Stimulated activated CD8-positive, alpha-beta memory T cell treated with anti-CD3 and anti-CD28 coated beads, Interleukin-12 subunit alpha, Interleukin-12 subunit beta, amount 100 ng/mL, for 1 hour (primary cell): Measurements from ENCODE around the gene BMPER.

ENCODE experiments used
- DNase-seq: peaks from one replicate; pipeline ENCODE4 v3.0.0-alpha.2; 2020; ENCODE audit warnings: low read depth

Gene BMPER

DNA sequence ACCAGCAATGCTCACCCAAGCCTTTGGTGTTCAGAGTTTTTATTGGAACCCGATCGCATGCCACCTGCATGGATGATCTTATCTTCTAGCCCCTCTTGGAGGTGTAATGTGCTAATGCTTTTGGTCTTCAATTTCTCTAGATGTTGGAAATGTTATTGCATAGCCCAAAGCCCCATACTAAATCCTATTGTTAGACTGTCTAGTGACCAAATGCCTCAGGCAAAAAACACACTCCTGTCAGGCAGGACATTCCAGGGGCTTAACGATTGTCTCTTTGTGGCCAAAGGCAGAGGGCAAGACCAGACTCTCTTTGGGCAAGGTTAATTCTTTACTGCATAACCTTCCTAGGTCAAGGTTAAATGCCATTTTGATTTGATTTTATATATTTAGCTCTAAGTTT, 187.9 kb downstream of the BMPER start:
- no peak for DNase-seq

DNA sequence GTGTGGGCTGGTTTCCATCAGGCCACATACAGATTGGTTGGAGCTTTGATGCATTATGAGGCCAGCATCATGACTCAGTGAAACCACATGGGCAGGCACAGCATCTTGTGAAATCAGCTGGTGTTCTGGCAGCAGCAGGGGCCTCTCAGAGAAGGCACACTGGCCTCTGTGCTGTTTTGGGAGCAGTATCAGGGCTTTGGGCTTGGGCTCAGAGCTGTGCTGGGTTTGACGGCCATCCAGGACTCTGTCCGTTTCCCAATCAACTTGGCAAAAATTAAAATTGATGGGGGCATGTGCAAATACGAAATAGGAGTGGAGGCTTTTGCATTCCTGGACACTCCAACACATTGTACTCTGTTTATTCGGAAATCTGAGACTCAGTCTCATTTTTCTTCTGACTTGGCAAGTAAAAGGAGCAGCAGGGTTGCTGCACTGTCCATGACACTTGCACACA, 190.9 kb downstream of the BMPER start:
- no peak for DNase-seq

DNA sequence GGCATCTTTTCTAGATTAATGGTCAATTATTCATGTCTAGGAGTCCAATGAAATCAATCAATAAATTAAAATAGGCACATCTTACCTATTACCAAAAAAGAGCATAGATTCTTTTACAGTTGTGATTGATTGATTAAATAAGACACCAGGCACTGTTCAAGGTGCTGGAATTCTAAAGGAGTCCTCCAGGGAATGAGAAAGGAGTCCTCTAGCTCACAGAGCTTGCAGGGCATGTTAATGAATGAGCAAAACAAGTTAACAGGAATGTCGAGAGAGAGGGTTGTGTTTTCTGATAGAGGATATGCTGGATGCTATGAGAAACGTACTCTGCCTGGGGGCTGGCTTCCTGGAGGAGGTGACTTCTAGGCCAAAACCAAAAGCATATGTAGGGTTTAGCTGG, 191.4 kb downstream of the BMPER start:
- DNase-seq, result no peak

DNA sequence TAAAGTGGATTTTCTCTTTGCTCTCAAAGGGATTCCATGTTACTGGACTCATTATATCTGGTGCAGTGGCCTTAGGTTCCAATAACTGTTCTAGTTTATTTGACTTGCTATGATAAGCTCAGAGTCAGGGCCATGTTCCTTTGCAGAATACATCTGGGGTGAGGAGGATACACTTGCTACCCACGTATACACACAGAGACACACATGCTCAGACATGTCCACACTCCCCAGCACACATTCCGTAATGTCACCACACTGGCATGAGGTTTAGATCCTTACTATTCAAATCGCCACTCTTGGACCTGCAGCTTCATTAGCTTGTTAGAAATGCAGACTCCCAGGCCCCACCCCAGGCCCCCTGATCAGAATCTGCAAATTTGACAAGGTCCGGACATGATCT, 195.3 kb downstream of the BMPER start:
- no peak for DNase-seq

DNA sequence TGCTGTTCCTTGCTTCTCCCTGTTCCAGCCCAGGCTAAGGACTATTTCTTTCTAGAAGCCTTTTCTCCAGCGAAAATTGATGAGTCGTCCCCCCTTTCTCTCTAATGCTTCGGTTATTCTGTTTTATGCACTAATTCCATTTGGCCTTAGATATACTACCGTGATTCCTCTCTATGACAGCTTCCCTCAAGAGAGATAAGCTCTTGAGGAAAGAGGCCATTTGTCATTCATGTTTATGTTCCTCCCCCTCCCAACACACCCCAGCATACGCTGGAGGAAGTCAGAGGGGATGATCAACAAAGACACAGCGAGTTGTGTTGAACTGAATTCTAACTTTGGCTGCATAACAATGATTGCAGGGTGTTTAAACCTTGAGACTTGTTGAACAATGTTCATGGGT, 198.8 kb downstream of the BMPER start:
- DNase-seq, result no peak

DNA sequence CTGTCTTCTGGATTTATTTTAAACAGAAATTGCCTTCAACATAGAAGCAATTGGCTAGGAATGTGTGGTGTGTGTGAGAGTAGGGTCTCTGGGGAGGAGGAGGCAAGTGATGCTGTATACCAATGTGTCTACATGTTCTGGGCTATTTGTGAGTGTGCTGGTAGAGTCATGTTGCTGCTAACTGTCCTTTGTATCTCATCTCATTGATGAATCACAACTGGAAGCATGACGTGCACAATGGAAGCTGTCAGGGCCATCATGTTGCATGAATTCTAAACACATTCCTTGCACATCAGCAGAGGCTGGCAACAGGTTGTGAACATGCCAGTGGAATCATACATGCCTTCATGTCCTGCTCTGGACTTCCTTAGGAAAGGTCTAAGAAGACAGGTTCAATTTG, 199.7 kb downstream of the BMPER start:
- DNase-seq, result no peak

DNA sequence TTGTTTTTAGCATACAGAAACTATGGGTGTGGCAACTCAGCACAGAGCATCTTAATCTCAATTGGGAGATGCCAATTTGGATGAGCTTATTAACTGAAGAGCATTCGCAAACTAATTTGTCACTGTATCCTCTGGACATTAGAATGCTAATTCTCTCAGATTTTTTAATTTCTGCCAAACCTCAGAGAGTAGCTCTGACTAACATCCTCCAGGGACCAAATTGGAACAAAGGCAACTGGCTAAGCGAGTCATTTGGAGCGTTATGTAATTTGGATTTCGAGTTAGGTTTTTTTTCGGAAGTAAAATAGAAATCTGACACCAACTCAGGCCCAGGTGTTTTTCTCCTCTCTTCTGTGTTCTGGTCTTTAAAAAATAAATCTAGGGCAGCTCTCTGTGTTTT, 201.9 kb downstream of the BMPER start:
- no peak for DNase-seq

DNA sequence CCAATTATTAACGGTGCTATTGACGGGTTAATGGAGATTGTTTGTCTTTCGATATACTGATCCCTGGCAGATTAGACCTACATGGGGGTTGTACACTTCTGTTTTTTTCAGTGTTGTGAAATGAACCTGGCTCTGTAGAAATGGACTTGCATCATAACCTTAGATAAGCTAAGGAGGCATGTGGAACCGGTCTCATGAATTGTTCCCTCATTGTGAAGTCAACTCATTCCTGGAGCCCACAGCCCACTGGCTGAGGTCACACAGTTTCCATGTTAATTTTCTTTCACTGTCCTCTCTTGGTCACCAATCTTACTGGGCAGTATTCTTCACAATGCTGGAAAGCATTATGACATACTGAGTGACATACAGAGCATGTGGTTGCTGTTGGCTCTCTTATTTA, 202.8 kb downstream of the BMPER start:
- no peak for DNase-seq

DNA sequence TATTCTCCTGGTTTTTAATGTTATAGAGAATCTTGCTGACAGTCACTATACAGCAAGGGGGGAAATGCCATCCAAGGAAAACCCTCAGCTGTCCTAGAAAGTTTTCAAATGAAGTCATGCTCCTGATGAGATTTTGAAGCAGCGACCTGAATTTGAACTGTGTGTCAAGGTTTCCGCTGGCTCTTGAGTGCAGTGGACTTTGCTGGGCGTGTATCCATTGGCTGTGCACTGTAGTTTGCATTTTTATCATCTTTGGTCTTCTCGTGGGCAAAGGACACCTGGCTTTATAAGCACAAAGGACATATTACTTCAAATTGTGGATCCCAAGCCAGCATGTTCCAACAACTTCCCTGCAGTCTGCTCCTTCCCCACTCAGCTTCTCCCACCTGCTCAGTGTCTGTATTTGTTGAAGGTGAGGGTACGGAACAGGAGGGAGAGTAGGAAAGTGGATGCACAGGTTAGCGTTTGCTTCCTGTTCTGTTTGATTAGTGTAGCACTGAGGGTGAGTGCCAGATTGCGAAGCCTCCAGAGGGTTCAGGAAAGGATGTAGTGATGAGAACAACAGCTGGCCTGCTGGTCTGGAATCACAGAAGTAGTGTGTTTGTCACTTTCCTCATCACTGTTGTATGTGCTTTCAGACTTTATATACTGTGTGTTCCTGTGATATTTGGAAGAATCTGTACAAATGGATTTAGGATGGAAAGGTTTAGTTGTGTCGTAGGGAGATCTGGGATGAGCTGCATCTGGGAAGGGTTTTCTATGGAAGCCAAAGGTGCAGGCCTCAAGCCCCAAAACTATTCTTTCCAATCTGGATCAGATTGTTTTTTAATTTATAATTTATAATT, 204.8 kb downstream of the BMPER start:
- no peak for DNase-seq

DNA sequence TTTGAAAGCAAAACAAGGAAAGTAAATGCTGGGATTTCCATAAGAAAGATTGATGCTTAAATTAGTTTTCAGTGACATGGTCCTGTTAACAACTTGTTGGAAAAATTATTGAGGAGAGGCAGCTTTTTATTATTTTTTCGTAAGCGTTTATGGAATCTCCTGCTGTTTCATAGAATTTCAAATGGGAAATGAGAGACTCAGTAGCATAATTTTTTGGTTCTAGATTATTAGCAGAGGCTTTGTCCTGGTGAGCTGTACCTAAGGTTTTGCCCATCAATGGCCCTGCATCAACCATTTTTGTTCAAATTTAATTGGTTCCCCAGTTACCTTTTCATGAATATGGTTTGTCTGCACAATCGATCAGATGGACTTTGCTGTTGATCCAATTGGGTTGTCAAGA, 205.7 kb downstream of the BMPER start:
- no peak for DNase-seq

DNA sequence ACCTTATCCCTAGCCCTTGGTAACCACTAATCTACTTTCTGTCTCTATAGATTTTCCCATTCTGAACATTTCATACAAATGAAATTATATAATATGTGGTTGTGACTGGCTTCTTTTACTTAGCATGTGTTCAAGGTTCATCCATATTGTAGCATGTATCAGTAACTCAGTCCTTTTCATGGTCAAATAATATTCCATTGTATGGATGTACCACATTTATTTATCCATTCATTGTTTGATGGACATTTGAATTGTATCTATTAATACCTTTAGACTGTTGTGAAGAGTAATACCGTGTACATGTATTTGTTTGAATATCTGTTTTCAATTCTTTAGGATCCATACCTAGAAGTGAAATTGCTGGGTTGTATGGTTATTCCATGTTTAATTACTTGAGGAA, 210.2 kb downstream of the BMPER start:
- no peak for DNase-seq

DNA sequence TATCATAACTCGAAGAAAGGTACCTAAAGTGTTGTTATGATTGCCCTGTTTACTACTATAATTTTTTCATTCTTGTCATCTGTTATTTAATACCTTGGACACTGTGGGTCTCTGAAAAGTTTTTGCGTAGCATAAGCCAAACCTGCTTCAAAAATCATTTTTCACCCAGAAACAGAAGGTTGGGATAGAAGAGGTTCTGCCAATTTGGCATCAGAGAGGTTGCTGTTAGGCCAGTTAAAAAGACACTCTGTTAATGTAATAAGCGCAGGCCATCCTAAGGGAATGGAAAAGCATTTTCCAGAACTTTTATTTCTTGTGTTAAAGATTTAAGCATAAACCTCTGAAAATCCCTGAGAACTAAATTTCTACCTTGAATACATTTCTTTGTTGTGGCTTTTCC, 212.2 kb downstream of the BMPER start:
- DNase-seq, result no peak

DNA sequence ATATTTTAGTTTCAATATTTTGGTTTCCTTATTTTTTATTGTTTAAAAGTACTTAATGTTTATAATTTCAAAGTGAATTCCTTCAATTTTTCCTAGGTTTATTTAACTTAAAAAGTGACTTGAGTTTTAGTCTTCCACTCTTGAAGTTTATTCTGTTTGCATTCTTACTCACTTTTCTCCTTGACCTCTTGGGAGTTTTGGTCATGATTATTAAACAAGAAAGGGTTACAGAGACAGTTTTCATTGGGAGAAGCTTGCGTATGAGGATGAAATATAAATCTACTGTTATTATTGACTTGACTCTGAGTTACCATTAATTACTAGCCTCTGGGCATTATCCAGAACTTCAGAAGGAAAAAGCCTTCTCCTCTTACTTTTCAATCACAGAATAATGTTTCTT, 216.0 kb downstream of the BMPER start:
- DNase-seq, result no peak

DNA sequence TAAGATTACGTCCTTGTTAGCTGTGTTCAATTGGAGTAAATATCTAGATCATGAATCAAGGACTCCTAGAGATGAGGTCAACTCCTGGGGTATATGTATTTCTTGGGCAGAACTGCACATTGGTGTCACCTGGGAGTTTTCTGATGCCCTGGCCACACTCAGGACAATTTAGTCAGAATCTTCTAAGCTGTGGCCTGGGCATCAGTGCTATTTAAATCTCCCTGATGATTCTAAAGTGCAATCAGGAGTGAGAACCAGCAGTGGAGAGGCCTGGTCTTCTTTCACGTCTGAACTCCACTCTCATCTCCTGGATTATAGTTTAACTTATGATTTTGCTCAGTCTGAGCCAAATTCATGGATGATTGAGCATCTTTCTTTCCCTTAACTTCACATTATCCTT, 218.0 kb downstream of the BMPER start:
- no peak for DNase-seq

DNA sequence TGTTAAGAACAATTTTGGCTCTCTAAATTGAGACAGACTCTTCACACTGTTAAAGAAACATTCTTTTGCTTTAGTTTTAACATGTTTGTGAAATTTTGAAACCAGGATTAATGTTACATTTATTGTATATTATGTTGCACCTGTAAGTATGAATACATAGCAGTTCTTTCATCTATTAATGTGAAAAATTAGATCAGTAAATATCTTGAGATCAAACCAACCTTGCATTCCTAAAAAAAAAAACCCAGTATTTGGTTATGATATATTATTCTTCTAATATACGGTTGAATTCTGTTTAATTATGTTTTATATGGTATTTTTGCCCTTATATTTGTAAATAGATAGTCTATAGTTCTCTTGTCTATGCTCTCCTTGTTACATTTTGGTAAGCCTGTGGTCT, 219.4 kb downstream of the BMPER start:
- DNase-seq, result no peak

DNA sequence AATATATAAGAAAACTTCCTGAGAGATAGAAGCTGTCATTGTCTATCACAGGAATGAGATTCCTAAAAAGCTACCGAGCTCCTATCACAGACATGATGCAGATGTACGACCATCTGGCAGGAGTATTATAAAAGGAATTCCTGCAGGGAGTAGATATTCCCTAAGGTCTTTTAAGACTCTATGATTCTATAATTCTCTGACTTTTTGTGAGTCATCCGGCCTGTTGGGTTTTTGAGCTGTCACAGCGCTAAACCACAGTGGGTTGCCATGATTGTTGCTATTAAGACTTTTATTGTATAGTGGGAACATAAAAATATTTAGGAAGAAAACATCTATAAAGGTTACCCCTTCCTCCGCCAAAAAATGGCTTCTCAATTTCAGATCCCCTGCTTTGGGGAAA, 223.4 kb downstream of the BMPER start:
- no peak for DNase-seq

DNA sequence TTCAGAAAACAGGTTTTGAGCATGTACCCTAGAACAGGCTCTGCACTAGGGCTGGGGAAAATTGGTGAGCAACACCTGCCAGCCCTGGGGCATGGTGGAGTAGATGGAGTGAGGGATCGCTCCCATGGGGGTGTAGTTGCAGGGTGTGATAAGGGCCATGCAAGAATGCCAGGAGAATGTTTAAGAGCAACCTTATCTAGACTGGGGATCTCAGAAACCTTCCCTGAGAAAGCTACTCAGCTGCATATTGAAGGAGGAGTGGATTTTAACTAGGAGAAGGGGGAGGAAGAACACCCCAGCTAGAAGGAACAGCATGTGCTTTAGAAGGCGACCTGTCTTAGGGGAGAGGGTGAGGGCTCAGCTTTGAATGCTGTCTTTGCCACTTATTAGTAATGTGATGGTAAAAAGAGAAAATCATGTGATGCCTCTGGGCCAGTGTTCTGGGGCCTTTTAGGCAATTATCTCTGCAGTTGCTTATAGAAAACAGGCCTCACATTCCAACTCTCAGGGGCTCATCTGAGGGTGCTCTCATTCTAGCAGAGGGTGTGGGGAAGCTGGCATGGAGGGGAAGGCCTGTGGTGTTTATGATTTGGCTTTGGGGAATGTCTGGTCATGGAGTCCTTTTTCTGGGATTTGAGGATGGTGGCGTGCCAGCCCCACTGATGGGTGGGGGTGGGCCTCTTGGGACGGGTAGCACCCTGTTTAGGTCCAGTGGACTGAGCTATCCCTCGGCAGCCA, 225.4 kb downstream of the BMPER start:
- no peak for DNase-seq

DNA sequence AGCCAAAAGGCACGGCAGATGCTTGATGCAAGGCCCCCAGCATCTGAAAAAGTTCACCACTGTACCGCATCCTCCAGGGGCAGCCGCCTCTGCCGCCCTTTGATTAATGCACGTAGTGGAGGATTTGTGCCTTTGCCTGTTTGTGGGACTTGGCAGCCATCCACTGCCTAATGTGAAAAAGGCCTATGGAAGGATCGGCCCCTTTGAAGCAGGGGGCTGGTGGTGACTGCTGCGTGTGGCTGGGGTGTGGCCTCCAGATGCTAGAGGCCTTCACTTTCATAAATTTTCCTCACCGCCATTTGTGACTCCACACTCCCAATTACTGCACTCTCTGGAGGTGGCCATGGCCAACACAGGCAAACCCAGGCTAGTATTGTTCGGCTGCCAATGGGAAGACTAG, 226.0 kb downstream of the BMPER start:
- no peak for DNase-seq

DNA sequence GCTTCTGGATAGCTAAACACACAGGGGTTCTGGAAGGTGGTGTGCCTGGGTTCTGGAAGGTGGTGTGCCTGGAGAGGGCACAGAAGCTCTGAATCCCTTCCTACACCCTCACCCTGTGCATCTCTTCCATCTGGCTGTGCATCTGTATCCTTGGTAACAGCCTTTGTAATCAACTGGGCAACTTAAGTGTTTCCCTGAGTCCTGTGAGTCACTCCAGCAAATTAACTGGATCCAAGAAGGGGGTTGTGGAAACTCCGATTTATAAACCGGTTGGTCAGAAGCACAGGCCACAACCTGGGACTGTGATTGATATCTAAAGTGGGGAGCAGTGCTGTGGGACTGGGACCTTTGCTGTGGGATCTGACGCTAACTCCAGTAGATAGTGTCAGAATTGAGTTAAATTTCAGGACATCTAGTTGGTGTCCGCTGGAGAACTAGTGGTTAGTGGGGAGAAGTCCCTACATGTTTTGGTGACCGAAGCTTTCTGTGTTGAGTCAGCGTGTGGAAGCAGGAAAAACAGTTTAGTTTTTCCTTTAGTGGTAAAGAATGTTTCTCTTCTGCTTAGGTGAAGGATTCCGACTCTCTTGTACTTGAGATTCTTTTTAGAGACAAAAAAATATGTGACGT, 228.1 kb downstream of the BMPER start:
- no peak for DNase-seq

DNA sequence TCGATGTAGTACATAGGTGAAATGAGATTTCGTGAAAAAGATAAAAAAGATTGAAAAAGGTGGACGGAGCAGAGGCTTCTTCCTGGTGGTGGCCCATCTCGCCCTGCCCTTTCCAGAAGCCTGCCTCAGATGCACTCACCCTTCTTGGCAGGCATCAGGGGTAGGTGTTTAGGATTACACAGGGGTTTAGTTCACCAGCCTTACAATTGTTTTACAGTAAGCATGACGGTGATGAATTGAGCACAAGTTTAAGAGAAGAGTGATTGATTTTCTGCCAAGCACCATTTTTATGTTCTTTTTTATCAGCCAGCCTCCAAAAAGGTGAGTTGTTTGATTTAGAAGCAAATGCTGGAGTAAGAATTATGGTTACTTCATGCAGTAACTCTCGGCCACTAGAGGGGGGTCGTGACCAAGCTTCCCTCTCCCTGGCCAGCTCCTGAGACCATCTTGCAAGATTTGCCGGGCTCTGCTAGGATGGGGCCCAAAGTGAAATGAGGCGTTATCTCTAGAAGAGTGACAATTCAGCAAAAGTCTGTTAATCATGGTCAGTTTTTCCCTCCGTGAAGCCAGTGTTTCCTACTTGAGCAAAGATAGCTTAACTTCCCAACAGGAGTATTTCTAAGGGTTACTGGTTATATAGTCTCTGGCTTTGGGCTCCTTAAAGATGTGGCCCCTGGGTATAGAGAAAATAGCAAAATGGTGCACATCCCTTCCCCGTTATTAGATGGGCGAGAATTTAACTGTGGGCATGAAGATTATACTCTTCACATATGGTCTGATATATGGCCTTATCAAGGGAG, 228.8 kb downstream of the BMPER start:
- no peak for DNase-seq

DNA sequence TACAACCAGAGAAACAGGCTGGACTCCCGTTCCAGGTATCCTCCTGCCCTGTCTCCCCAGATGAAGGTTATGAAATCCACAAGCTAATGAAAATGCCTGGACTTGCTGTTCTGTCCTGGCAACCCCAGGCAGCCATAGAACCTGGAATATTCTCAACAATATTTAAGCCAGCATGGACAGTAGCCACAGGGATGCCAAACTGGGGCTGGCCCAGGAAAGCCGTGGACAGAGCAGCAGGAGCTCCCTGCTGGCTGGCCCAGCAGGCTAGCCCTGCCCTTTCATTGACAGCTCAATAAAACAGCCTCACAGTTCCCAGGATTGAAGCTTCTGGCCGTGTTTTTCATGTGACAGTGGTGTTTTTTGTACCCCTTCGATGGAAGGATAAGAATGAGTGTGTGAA, 230.6 kb downstream of the BMPER start:
- DNase-seq, result no peak

DNA sequence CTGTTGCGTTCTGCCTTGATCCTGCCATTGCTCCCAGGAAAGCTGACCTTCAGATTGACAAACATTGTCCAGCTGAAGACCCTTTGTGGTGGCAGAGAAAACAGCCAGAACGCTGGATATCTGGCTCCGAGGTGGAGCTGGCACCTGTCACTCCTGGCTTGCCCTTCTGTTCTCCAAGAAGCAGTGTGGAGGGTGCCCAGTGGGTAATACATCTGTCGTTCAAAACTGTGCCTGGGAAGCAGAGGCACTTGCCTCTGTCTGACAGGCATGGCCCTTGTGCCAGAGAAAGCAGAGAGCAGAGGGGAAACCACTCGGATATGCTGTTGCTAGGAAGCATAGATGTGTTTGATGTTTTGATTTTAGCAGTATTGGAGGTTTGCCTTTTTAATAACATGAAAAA, 231.4 kb downstream of the BMPER start:
- no peak for DNase-seq
